H9 (cell line): Measurements from ENCODE around the gene MYOM3. TPM values are rescaled to one million over a fixed set of nuclear protein-coding genes. Genes with fewer than 3 reads are reported as not detected.

Source experiments
- DNase-seq: peaks from one replicate; pipeline ENCODE4 v3.0.0-alpha.2; 2017
- H2AFZ ChIP-seq: one replicate; pipeline ENCODE4 v1.6.1; 2013; ENCODE audit warnings: mild to moderate bottlenecking, low read length, control low read depth, moderate library complexity
- H2AK5ac ChIP-seq: 2 replicates; pipeline ENCODE4 v1.6.1; 2013; ENCODE audit warnings: low read length, control low read depth, mixed read lengths; ENCODE audit not compliant: insufficient read length
- H2BK120ac ChIP-seq: one replicate; pipeline ENCODE4 v1.6.1; 2013; ENCODE audit warnings: low read depth, mild to moderate bottlenecking, low read length, control low read depth, inconsistent platforms; ENCODE audit not compliant: poor library complexity, severe bottlenecking
- H2BK12ac ChIP-seq: 2 replicates; pipeline ENCODE4 v1.6.1; 2013; ENCODE audit warnings: low read length, control low read depth, mixed read lengths, low read depth; ENCODE audit not compliant: insufficient read length
- H2BK15ac ChIP-seq: 2 replicates; pipeline ENCODE4 v1.6.1; 2013; ENCODE audit warnings: low read depth, low read length, control low read depth
- H2BK20ac ChIP-seq: one replicate; pipeline ENCODE4 v1.6.1; 2013; ENCODE audit warnings: low read depth, mild to moderate bottlenecking, low read length, control low read depth, inconsistent platforms; ENCODE audit not compliant: poor library complexity, severe bottlenecking
- H2BK5ac ChIP-seq: 2 replicates; pipeline ENCODE4 v1.6.1; 2013; ENCODE audit warnings: low read length, control low read depth, mixed read lengths; ENCODE audit not compliant: insufficient read length
- H3K14ac ChIP-seq: 2 replicates; pipeline ENCODE4 v1.6.1; 2013; ENCODE audit warnings: low read length, control low read depth; ENCODE audit not compliant: insufficient read depth
- H3K18ac ChIP-seq: 2 replicates; pipeline ENCODE4 v1.6.1; 2013; ENCODE audit warnings: low read depth, mild to moderate bottlenecking, mixed read lengths, low read length, control low read depth; ENCODE audit not compliant: insufficient read length
- H3K23ac ChIP-seq: 2 replicates; pipeline ENCODE4 v1.6.1; 2013; ENCODE audit warnings: low read length, control low read depth, mixed read lengths, low read depth; ENCODE audit not compliant: insufficient read length
- H3K23me2 ChIP-seq: 2 replicates; pipeline ENCODE4 v1.6.1; 2013; ENCODE audit warnings: low read depth, mild to moderate bottlenecking, mixed read lengths, low read length, control low read depth; ENCODE audit not compliant: insufficient read length, poor library complexity, severe bottlenecking
- H3K27ac ChIP-seq: 2 replicates; pipeline ENCODE4 v1.5.1; 2013; ENCODE audit warnings: low read length, control low read depth, mixed read lengths, low read depth; ENCODE audit not compliant: insufficient read length
- H3K27me3 ChIP-seq: 2 replicates; pipeline ENCODE4 v1.6.1; 2013; ENCODE audit warnings: low read length, control low read depth, inconsistent platforms; ENCODE audit not compliant: insufficient read depth
- H3K4ac ChIP-seq: 2 replicates; pipeline ENCODE4 v1.6.1; 2013; ENCODE audit warnings: low read depth, mild to moderate bottlenecking, control low read depth, inconsistent platforms, low read length, moderate library complexity
- H3K4me1 ChIP-seq: 2 replicates; pipeline ENCODE4 v1.6.1; 2013; ENCODE audit warnings: low read length, control low read depth, inconsistent platforms; ENCODE audit not compliant: insufficient read depth
- H3K4me2 ChIP-seq: 2 replicates; pipeline ENCODE4 v1.6.1; 2013; ENCODE audit warnings: low read length, control low read depth, mixed read lengths; ENCODE audit not compliant: insufficient read length, insufficient read depth
- H3K56ac ChIP-seq: 2 replicates; pipeline ENCODE4 v1.6.1; 2013; ENCODE audit warnings: low read depth, mild to moderate bottlenecking, mixed read lengths, low read length, control low read depth; ENCODE audit not compliant: insufficient read length
- H3K79me1 ChIP-seq: 2 replicates; pipeline ENCODE4 v1.6.1; 2013; ENCODE audit warnings: low read depth, mild to moderate bottlenecking, moderate library complexity, low read length, control low read depth, inconsistent platforms; ENCODE audit not compliant: insufficient read depth, poor library complexity, severe bottlenecking
- H3K79me2 ChIP-seq: 2 replicates; pipeline ENCODE4 v1.6.1; 2013; ENCODE audit warnings: low read length, control low read depth, inconsistent platforms; ENCODE audit not compliant: insufficient read depth
- H3K9ac ChIP-seq: 2 replicates; pipeline ENCODE4 v1.6.1; 2013; ENCODE audit warnings: low read length, control low read depth, mixed read lengths; ENCODE audit not compliant: insufficient read length; ENCODE audit errors: extremely low read depth
- H3K9me3 ChIP-seq: one replicate; pipeline ENCODE4 v1.6.1; 2013; ENCODE audit warnings: low read depth, low read length, inconsistent platforms; ENCODE audit not compliant: control insufficient read depth
- H3T11ph ChIP-seq: one replicate; pipeline ENCODE4 v1.6.1; 2013; ENCODE audit warnings: mild to moderate bottlenecking, low read length, control low read depth, inconsistent platforms
- H4K20me1 ChIP-seq: one replicate; pipeline ENCODE4 v1.6.1; 2013; ENCODE audit not compliant: control insufficient read depth, insufficient read length, insufficient read depth
- H4K5ac ChIP-seq: 2 replicates; pipeline ENCODE4 v1.6.1; 2013; ENCODE audit warnings: low read depth, mild to moderate bottlenecking, mixed read lengths, low read length, control low read depth; ENCODE audit not compliant: insufficient read length
- H4K8ac ChIP-seq: replicated peaks from 2 replicates; pipeline ENCODE4 v1.6.1; 2013; ENCODE audit warnings: low read length, control low read depth, mixed read lengths, low read depth; ENCODE audit not compliant: insufficient read length
- H4K91ac ChIP-seq: 2 replicates; pipeline ENCODE4 v1.6.1; 2013; ENCODE audit warnings: low read depth, mild to moderate bottlenecking, moderate library complexity, mixed read lengths, low read length, control low read depth; ENCODE audit not compliant: insufficient read length
- H3K27ac Mint-ChIP-seq, 3 experiments: 2 replicates in 2 of 3; 3 replicates in 1 of 3; pipeline ENCODE4 v1.8.0; 2020 to 2021; ENCODE audit warnings: mixed read lengths in 3 of 3, mild to moderate bottlenecking in 1 of 3, moderate library complexity in 1 of 3
- H3K27me3 Mint-ChIP-seq: 2 replicates; pipeline ENCODE4 v1.8.0; 2021; ENCODE audit warnings: low read depth, mild to moderate bottlenecking, moderate library complexity, mixed read lengths
- H3K36me3 Mint-ChIP-seq, 3 experiments: 2 replicates in 2 of 3; 3 replicates in 1 of 3; pipeline ENCODE4 v1.8.0; 2020 to 2021; ENCODE audit warnings: low read depth in 3 of 3, mixed read lengths in 3 of 3; ENCODE audit not compliant: insufficient read depth in 1 of 3
- H3K4me1 Mint-ChIP-seq, 2 experiments: 2 replicates each; pipeline ENCODE4 v1.8.0; 2020; ENCODE audit warnings: mixed read lengths in 2 of 2
- H3K4me3 Mint-ChIP-seq, 2 experiments: 2 replicates in 1 of 2; 3 replicates in 1 of 2; pipeline ENCODE4 v1.8.0; 2020 to 2021; ENCODE audit warnings: mild to moderate bottlenecking in 2 of 2, mixed read lengths in 2 of 2, moderate library complexity in 1 of 2
- H3K9me3 Mint-ChIP-seq, 2 experiments: 2 replicates in 1 of 2; 3 replicates in 1 of 2; pipeline ENCODE4 v1.8.0; 2020; ENCODE audit warnings: mild to moderate bottlenecking in 2 of 2, mixed read lengths in 2 of 2, moderate library complexity in 1 of 2
- CTCF ChIP-seq: fragments of 200-600 bp; sonication (generic); conservative IDR thresholded peaks from 3 replicates; pipeline ENCODE4 v1.8.0; 2021; ENCODE audit warnings: antibody characterized with exemption, mild to moderate bottlenecking
- WGBS: extraction: QIAGEN DNeasy Blood & Tissue Kit; methylation state at CpG from one replicate; pipeline ENCODE4 v1.1.7; 2013; ENCODE audit warnings: missing lambda C conversion rate, low lambda C conversion rate, mixed read lengths; ENCODE audit not compliant: insufficient read length; ENCODE audit errors: extremely low coverage; 5-methylcytosine and 5-hydroxymethylcytosine counted together
- total RNA-seq: library from RNA; stranded (reverse); gene quantifications from 2 replicates; pipeline ENCODE4 v1.2.1, GENCODE V29; 2021

Gene MYOM3
- total RNA-seq, 1 experiment from 2014 or later, result 0.11 TPM

- H3K27me3 ChIP-seq, result no peaks in the 10 kb centered on the region
- H3K4me1 Mint-ChIP-seq, result peaks cover 14 to 16% of the 10 kb centered on the region in 2 experiments
- peaks cover 0 to 9% of the 10 kb centered on the region in 2 experiments; a peak in 1 of 5 replicates for H3K9me3 Mint-ChIP-seq
Measured at GRCh38 chr1:24125456-24125855, 13.5 kb upstream of the MYOM3 start.

More at GRCh38 chr1:24125456-24125855, 13.5 kb upstream of the MYOM3 start:
- Histone ChIP-seq H4K5ac (no peak overlapping the region), H3T11ph (no peak overlapping the region), H3K4me2 (no peak overlapping the region), H2BK5ac (no peak overlapping the region), H3K23ac (no peak overlapping the region), H2BK20ac (no peak overlapping the region), H3K4me1 (no peaks in the 10 kb centered on the region), H3K56ac (no peak overlapping the region), H2BK120ac (no peak overlapping the region), H4K8ac (no peak overlapping the region), H3K18ac (no peak overlapping the region), H3K14ac (no peak overlapping the region), H4K91ac (no peak overlapping the region), H3K9me3 (no peaks in the 10 kb centered on the region), H3K9ac (no peak overlapping the region), H2AK5ac (no peak overlapping the region), H2AFZ (no peak overlapping the region), H3K79me2 (no peaks in the 10 kb centered on the region), H3K79me1 (no peaks in the 10 kb centered on the region), H2BK15ac (no peak overlapping the region), H2BK12ac (no peak overlapping the region), H3K4ac (no peak overlapping the region), H3K27ac (no peak overlapping the region), H4K20me1 (no peaks in the 10 kb centered on the region), H3K23me2 (no peaks in the 10 kb centered on the region)
- WGBS, result no CpG with 5 or more reads among the region's 4 CpGs
- H3K27me3 Mint-ChIP-seq, result no peaks in the 10 kb centered on the region
- no peak for TF ChIP-seq CTCF
- DNase-seq, result no peak
- peaks cover 0 to 8% (median 2%) of the 10 kb centered on the region in 3 experiments; a peak in 1 of 7 replicates for H3K36me3 Mint-ChIP-seq
- H3K4me3 Mint-ChIP-seq, result no peak overlapping the region
- H3K27ac Mint-ChIP-seq, result no peak overlapping the region
